GM12875 (cell line): Measurements from ENCODE around the gene RBM7.

Experiments
- H3K4me3 ChIP-seq: one replicate; pipeline ENCODE4 v1.5.1; 2011; ENCODE audit warnings: low read depth, low read length, control low read depth
- CTCF ChIP-seq: IDR thresholded peaks from 2 replicates; pipeline ENCODE4 v1.5.1; 2011; ENCODE audit warnings: low read depth, mild to moderate bottlenecking, control low read depth, inconsistent platforms, low read length, moderate library complexity, borderline replicate concordance; ENCODE audit not compliant: insufficient read depth

RBM7 gene

GRCh38 chr11:114379394-114380069 lies 20.9 kb upstream of the RBM7 start:
- H3K4me3 ChIP-seq, result no peak overlapping the region
- TF ChIP-seq CTCF, result no peak

- no peak overlapping the region for H3K4me3 ChIP-seq
- TF ChIP-seq CTCF, result no peak
These were observed 18.0 kb upstream of the RBM7 start for GRCh38 chr11:114382509-114382908.

- H3K4me3 ChIP-seq, result no peak overlapping the region
- TF ChIP-seq CTCF, result no peak
These were observed 16.0 kb upstream of the RBM7 start for GRCh38 chr11:114384487-114384886.

- H3K4me3 ChIP-seq, result no peak overlapping the region
- TF ChIP-seq CTCF, result no peak
These were observed 14.3 kb upstream of the RBM7 start for GRCh38 chr11:114386131-114386530.

- H3K4me3 ChIP-seq, result no peak overlapping the region
- TF ChIP-seq CTCF, result no peak
These were observed 13.9 kb upstream of the RBM7 start for GRCh38 chr11:114386545-114386944.

- no peak for TF ChIP-seq CTCF
These were observed 7.5 kb upstream of the RBM7 start for GRCh38 chr11:114392735-114393667.

More at GRCh38 chr11:114392735-114393667, 7.5 kb upstream of the RBM7 start:
- H3K4me3 ChIP-seq, result no peak overlapping the region
